Kidney glomerular epithelial cell (primary cell): Measurements from ENCODE around the gene NCAM1.
"Not testable (repeated sequence)": the region's sequence is repeated elsewhere in the genome, so short reads cannot be mapped to it uniquely, and the experiment has no call there.

Experiments used
- DNase-seq: peaks from one replicate; lab custom pipeline; 2025; lab: John Stamatoyannopoulos, UW

Gene NCAM1

GRCh38 chr11:113022262-113022661 lies 61.0 kb downstream of the NCAM1 start:
- DNase-seq: no peak

DNA sequence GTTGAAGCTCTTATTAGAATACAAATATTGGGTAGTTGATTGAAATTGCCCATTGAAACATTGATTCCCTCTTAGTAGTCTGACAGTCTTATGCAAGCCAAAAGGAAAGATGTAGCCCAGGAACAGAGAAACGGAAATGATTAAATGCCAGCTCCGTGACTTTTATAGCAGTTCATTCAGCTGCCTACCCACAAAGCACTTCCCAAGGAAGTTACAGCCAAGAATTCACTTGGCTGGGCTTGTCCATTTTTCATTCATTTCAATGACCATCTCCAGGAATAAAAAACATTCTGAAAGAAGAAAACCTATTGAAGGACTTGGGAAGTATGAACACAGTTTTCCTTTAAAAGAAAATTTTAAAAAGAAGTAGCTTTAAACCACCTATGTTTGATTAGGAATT lies 62.0 kb downstream of the NCAM1 start:
- DNase-seq: no peak

DNA sequence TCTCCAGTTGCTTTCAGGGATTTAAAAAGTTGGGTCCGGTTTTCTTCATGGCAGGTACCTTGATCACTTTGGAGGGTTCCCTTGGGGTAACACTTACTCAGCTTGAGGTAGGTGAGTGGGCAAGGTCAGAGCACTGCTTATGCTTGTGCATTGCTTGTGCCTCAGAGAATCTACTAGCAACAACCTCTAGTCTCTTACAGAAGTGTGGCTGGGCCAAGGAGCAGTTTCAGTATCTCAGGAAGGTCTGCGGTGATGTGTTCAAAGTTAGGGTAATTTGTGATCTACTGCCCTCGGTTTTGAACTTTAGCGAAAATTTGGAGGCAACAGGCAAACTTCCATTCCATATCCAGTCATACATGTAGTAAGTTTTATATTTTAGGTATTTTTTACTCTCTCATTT lies 62.8 kb downstream of the NCAM1 start:
- no peak for DNase-seq

- DNase-seq: no peak
Measured at GRCh38 chr11:113026778-113027177, 65.6 kb downstream of the NCAM1 start.

DNA sequence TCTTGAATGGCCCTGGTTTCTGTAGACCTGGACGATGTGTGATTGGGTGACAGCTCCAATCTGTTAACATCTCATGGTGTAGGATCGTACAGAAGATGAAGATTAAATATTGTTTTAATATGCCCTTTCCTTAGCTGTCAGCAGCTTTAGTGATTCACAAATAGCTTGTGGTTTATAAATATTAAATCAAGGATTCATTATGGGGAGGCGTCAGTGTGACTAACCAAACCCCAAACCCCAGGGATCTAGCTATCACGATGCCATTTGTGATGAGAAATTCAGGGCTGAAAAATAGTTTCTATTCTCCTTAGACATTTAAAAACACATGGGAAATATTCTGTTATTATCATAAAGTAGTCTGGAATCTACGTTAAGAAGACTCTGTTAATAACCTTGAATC lies 73.4 kb downstream of the NCAM1 start:
- no peak for DNase-seq

- DNase-seq: no peak
Measured at GRCh38 chr11:113035708-113036107, 74.5 kb downstream of the NCAM1 start.

- DNase-seq: no peak
Measured at GRCh38 chr11:113043698-113044097, 82.5 kb downstream of the NCAM1 start.

GRCh38 chr11:113045146-113045545 lies 83.9 kb downstream of the NCAM1 start:
- no peak for DNase-seq

GRCh38 chr11:113046866-113047265 lies 85.6 kb downstream of the NCAM1 start:
- DNase-seq: no peak

GRCh38 chr11:113048820-113049768 lies 87.9 kb downstream of the NCAM1 start:
- peak; percentile 82 for DNase-seq

GRCh38 chr11:113053042-113053441 lies 91.8 kb downstream of the NCAM1 start:
- not testable (repeated sequence) for DNase-seq

GRCh38 chr11:113057038-113057437 lies 95.8 kb downstream of the NCAM1 start:
- DNase-seq: no peak

DNA sequence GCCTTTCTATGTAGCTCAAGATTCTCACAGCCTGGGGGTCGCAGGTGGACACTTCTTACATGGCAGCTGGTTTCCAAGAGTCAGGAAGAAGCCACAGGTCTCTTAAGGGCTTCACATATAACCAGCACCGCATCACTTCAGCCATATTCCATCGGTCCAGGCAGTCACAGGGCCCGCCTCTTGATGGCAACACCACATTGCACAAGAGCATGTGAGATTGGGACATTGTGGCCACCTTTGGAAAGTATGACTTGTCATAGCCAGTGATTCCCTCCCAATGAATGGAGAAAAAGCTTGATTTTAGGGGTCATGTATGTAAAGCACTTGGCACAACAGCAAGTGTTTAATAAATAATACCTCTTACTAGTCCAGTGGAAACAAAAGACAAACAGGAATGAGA lies 98.3 kb downstream of the NCAM1 start:
- no peak for DNase-seq

DNA sequence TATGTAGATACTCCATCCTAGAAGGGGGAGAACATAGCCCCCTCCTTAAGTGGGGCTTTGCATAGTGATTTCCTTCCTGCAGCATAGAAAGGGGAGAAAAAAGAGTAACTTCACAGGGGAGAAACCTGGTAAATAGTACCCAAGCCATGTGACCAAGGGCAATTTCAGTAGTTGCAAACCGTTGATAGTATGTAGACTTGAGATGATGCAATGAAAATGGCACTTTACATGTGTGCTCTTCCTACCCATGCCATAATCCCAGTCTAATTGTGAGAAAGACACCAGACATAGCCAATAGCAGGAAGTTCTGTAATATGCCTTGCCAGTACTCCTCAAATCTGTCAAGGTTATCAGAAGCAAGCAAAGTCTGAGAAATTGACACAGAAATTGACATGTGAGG lies 104.1 kb downstream of the NCAM1 start:
- no peak for DNase-seq

GRCh38 chr11:113072237-113072858 lies 111.1 kb downstream of the NCAM1 start:
- no peak for DNase-seq

DNA sequence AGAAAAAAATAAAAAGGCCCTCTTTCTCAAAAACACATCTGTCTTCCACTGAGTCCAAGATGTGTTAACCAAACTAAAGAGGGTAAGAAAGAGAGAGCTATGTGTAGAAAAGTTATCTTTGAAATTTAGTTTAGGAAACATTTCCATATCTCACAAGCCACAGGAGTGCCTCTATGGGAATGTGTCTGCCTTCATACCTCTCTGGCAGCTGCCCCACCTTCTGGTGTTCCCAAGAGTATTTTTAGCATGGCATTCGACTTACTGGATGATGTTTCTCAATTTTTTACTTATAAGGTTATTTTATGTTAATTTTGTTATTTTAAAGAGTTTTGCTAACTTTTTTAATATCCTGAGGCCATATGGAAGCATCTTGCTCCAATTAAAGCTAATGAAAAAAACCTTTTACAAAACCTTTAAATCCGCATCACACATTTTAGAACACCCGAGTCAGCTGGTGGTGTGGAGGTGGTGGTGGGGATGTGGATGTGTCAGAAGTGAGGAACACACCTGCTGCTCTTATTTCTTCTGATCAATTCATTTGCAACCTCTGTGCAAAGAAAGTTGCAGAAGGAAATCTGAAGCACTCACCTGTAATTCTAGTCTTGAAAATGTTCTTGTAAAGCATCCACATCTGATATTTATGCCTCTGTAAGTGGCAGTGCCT lies 112.2 kb downstream of the NCAM1 start:
- no peak for DNase-seq

DNA sequence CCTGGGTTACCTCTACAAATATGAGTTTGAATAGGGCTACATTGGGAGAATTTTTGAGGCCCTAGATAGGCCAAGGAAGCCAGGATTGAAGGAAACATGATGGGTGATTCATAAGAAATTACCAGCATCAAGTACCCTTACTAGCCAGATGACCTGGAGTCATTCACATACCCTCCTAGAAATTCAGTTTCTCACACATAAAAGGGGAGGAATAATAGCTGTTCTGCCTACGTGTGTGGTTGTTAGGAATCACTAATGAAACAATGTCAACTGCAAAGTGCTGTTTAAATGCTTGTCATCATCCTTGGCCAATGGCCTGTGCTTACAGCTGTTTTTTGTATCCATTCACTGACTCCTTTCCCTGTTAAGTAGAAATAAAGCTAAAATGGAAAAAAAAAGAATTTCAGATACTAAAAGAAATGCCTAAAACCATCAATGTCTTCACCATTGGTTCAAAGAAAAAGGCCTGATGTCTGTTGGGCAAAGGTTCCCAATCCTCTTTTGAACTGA lies 114.4 kb downstream of the NCAM1 start:
- no peak for DNase-seq

DNA sequence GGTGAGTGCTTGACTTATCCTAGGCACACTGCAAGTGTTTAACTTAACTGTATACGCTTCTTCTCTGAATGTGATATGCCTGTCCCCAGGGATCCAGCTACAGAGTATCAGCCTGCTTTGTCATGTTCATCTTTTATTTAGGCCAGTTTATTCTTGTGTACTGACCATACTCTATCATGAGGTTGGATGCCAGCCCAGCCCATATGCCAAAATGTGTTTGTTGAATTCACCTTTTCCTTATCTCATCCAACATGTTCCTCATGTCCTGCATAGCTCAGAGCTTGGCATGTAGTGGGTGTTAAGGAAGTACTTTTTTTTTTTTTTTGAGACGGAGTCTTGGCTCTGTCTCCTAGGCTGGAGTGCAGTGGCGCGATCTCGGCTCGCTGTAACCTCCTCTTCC lies 116.2 kb downstream of the NCAM1 start:
- no peak for DNase-seq

DNA sequence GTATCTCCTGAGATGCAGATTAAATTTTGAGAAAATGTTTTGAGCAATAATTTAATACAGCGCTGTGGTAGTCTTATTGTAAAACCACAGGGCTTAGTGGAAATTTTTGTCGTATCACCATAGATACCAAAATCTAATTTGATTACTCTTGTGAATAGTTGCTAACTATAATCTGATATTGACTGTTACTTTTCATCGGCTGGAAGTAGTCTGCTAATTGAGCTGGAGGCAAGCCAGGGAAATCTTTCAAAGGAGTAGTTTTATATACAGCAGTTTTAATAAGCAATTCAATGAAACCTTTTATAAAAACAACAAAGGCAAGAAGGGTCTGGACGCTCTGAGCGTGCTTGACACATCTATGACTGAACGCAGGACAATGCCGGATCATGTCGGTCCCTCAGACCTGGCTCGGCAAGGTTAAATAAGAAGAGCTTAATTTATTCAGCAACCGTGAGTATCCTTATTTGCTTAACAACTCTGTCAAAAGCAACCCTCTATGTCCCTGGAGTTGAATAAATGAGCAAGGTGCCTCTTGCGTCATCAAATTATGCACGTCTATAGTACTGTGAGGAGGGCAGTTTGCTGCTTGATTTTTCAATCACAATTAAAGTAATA lies 121.2 kb downstream of the NCAM1 start:
- no peak for DNase-seq

GRCh38 chr11:113083571-113083970 lies 122.4 kb downstream of the NCAM1 start:
- no peak for DNase-seq

DNA sequence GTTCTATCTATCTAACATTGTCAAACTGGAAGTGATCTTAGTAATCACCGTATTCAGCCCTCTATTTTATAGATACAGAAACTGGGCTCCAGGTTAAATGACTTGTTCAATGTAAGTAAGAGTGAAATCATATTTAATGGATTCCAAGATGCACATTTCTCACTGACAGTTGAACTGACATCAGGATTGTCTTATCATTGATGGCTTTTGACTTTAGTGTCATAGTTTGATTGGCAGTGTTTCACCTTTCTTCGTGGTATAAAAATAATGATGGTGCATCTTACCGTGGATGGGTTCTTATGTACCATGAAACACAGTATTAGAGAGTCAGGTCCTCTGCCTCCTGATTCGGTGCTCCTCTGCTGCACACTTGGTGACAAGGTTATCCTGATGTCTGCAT lies 123.1 kb downstream of the NCAM1 start:
- no peak for DNase-seq

DNA sequence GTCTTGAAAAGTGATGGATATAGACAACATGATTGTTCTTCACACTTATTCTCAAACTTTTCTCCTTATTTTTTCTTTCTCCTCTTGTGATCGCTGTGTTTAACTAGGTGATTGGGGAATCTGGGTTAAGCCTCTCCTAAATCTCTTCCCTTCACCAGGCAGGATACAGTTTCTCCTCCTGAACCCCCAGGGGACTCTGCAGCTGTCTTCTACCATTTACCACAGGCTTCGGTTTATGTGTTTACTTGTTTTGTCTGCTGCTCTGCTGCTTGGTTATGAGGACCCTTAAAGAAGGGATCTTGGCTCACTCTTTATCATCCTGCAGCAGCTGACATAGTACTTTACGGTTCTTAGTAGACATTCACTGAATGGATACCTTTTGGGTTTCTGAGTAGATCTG lies 124.2 kb downstream of the NCAM1 start:
- no peak for DNase-seq
